Retina (tissue), 1 donor: ENCODE results near the gene VASH1.

ENCODE experiments used
- DNase-seq: peaks from one replicate; pipeline ENCODE4 v3.0.0-alpha.2; 2016

VASH1 gene

DNA sequence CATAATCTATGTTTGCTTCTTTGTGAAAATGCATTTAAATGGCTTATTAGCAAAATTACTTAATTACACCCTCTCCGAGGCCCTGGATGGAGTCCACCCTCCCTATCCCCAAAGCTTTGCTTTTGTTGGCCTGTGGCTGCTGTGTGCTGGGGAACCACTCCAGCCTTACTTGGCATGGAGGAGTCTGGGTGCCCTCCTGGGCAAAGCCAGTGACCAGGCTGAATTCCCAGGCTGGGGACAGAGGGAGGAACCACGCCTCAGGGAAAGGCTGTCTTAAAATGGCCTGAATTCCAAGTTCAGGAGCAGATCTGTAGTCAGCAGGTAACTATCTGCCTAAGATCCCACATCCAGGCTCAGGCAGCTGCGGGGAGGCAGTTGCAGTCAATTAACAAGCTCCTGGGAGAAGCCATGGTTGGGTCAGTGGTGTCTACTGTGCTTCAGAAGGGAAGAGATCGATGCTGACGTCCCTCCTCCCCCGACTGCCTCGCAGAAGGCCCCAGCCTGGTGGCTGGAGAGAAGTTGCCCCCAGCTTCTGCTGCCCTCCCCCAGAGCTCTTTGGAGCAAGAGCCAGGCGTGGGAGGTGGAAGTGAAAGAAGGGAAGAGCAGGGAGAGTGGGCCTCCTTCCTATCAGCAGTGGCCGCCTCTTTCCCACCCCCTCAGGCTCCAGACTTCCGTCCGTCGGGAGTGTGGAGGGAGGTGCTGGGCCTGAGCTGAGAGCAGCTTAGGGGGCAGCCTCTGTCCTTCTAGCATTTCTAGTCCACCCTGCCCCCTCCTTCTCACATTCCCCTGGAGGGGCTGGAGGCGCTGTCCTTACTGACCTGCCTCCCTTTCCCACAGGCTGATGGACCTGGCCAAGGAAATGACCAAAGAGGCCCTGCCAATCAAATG is 11.3 kb downstream of the VASH1 start:
- peak; percentile 71 for DNase-seq

DNA sequence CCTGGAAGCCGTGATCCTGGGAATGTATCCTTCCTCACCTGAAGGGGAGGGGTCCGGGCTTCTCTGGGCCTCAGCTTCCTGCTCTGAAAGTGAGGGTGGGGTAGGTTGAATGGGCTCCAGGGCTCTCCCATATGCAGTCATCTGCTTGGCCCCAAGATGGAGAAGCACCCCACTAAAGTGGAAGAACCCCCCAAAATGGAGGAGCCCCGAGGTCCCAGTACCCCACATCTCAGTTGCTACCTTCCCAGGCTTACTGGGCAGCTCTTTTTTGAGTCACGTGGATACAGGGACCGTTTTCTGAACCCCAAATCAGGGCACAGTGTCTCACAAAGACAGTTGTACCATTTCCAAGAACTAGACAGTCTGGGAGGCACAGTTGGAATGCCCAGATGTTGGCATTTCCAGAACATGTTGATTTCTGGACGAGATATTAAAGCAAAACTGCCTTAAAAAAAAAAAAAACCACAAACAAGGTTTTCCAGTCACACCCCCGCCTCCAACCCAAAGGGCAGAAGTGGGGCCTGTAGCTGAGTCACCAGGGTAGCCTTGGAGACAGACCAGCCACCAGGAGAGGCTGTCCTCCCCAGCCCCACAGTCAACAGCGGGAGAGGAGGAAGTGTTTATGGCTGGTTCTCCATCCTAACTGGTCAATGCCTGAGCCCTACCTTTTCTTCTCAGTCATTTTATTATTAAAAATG is 12.1 kb downstream of the VASH1 start:
- no peak for DNase-seq

DNA sequence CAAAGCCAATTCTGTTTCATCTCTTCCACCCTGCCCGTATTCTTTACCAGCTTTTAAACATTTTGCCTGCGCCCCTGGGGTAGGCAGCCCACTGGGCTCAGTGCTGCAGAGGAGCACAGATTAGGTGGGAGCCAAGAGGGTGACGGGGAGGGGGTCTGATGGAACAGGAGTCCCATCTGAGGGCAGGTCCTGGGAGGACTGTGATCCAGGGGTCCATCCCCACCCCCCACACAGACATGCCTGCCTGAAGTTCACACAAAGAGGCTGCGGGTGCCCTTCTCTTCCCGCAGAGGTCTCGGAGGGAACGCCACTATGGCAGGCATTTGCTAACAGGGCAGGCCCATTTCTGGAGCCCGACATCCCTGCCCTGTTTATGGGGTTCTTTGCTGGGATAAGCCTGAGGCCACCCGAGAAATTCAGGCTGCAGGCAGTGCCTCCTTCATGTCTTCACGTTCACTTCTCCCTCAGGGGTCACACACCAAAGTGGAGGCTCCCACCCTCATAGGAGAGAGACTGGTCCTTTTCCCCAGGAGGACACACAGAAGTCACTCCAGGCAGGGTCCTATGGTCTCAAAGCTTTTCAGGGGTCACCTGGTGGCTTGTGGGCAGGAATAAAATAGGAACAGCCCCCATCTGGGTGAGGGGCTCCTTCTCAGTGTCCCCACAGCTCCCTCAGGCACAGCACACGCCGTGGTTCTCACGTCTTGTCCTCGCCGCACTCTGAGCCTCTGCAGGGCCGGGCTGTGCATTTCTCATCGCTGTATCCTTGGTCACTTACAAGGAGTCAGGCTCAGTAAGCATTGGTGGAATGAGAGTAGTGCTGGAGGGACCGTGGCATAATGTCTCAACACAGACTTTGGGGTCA is 12.9 kb downstream of the VASH1 start:
- no peak for DNase-seq

DNA sequence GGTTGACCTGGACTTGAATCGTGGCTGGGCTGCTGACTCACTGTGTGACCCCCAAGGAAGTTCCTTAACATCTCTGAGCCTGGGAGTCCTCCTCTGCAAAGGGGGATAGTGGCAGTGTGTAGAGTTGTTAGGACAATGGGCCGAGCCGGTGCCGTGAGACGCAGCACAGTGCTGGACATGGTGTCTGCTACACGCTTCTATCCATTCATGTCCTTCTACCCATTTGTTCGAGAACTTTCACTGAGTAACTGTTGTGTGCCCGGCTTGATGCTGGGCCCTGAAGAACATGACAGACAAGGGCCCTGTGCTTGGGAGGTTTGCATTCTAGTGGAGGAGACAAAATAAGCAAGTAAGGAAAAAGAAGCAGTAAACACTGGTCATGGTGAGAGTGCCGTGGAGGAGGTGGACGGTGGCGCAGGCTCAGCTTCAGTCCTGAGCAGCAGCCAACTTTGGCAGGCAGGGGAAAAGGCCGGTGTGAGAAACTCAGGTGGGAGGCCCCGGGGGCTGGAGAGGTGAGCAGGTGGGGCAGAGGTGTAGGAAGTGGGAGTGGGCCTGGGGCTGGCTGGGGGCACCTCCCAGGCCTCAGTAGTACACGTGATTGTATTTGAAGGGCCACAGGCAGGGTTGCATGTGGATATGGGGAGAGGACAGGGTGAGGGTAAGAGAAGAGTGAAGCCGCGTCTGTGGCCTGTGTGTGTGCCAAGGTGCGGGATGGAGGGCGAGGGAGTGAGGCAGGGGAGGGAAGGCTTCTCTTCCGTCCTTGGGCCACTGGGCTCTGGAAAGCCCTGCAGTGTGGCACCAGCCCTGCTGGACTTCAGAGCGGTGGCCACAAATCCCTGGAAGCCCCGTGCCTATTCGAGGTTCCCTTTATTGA is 13.8 kb downstream of the VASH1 start:
- DNase-seq: no peak

GRCh38 chr14:76775695-76776427 is 14.6 kb downstream of the VASH1 start:
- DNase-seq: no peak

GRCh38 chr14:76776428-76777251 is 15.4 kb downstream of the VASH1 start:
- DNase-seq: no peak

DNA sequence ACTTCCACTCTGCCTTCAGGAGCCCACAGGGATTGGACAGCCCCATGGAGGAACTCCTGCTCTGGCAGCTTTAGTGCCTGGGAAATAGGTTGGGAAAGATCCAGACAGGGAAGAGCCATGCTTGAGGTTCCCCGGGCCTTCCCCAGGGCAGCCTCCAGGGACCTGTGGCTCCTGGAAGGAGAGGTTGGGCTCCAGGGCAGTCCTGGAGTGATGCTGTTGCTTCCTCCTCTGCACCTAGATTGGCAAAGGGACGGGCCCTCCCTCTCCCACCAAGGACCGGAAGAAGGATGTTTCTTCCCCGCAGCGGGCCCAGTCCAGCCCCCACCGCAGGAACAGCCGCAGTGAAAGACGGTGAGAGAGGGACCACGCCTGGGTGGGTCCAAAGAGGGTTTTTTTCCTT is 16.5 kb downstream of the VASH1 start:
- no peak for DNase-seq

- no peak for DNase-seq
Measured at GRCh38 chr14:76778546-76779215, 17.4 kb downstream of the VASH1 start.

- DNase-seq: no peak
Measured at GRCh38 chr14:76779221-76780057, 18.2 kb downstream of the VASH1 start.

DNA sequence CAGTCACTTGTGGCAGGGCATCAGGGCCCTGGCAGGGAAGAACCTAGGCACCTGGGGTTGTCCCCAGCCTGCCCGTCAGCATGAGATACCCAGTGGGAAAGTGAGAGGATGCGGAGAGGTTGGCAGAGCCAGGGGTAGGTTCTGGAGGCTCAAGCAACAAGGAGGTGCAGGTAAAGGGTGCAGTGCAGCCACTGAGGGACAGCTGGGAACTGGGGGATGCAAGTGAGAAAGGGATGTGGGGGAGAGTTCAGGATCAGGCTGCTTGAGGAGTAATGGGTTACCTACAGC is 18.7 kb downstream of the VASH1 start:
- no peak for DNase-seq

GRCh38 chr14:76780360-76780759 is 19.1 kb downstream of the VASH1 start:
- no peak for DNase-seq

DNA sequence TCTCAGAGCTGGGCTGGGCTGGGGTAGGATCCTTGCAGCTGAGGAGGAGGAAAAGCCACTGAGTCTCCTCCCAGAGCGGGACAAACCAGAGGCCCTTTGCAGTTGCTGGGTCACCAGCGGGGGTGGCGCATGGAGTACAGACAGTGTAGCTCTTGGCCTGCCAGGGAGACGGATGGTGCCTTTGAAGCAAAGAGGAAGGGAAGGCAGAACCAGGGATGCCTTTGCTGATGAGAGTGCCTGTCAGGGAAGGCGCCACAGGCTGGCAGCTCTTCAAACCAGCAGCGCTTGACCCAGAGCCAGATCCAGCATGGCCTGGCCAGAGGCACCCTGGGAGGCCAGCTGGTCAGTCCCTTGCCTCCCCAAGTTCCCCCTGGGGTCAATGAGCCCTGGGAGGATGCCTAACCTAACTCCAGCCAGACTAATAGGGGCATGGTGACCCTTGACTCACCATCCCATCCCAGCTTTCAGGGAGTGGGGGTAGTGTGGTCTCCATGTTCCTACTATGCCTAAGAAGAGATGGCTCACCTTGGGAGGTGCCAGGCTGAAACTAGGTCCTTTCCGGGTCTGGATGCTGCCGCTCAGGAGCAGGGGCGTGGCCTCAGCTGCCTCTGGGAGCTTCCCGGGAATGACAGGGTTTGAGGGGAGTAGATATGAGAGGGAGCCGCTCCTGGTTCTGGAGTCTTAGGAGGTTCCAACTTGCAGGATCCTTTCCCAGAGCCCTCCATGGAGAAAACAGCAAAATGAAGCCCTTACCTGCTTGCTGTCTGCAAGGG is 19.8 kb downstream of the VASH1 start:
- no peak for DNase-seq

DNA sequence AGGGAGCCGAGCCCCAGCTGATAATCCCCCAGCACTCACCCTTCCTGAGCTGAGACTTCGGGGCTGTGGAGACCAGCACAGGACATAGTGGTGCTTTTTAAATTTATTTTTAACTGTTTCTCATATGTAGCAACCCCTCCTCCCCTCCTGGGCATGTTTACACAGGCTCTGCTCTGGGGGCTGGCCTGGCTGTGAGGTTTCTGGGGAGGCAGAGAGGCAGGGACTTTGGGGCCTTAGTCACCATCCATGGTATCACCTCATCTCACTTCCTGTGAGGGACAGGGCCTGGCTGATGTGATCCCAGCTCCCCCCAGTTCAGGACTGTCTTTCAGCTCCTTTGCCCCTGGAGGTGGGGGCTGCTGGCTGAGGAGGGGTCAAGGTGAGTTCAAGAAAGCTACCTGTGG is 20.4 kb downstream of the VASH1 start:
- no peak for DNase-seq

- DNase-seq: no peak
Measured at GRCh38 chr14:76782115-76782884, 21.0 kb downstream of the VASH1 start.

- DNase-seq: no peak
Measured at GRCh38 chr14:76782885-76783566, 21.8 kb downstream of the VASH1 start.

DNA sequence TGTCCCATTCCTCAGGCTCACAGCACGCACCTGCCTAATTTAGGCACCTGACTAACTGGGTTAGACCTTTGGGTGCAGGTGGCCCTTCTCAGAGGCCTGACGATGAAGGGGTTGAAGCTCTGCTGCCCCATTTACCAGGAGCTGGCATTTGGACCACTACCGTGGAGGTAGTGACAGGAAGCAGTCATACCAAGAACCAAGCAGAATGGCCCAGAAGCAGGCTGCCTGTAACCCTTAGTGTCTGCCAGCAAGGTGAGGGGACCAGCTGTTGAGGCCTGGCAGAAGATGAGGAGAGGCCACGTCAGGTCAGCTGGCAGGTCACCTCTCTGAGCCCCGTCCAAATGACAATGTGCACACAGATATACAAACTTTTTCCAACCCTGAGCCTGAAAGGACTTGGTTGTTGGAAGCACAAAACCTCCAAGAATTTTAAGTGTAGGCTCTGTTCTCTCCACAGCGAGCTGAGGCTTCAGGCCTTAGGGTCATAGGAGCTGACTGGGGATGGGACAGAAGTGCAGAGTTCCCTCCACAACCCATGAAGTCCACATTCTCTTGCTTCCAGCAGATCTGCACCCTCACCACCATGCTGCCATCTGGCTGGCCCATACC is 23.1 kb downstream of the VASH1 start:
- peak; percentile 32 for DNase-seq

GRCh38 chr14:76784881-76785280 is 23.6 kb downstream of the VASH1 start:
- DNase-seq: peak; percentile 84
